ENCODE results near the gene ZSWIM1. TPM values are rescaled to one million over a fixed set of nuclear protein-coding genes. Genes with fewer than 3 reads are reported as not detected.
A peak's percentile ranks its signal among the peaks of the same experiment; 100 is the strongest.

ZSWIM1 gene
- total RNA-seq, 4 donors from 2014 or later: 7.7 to 14.6 (median 10.9) TPM

DNA sequence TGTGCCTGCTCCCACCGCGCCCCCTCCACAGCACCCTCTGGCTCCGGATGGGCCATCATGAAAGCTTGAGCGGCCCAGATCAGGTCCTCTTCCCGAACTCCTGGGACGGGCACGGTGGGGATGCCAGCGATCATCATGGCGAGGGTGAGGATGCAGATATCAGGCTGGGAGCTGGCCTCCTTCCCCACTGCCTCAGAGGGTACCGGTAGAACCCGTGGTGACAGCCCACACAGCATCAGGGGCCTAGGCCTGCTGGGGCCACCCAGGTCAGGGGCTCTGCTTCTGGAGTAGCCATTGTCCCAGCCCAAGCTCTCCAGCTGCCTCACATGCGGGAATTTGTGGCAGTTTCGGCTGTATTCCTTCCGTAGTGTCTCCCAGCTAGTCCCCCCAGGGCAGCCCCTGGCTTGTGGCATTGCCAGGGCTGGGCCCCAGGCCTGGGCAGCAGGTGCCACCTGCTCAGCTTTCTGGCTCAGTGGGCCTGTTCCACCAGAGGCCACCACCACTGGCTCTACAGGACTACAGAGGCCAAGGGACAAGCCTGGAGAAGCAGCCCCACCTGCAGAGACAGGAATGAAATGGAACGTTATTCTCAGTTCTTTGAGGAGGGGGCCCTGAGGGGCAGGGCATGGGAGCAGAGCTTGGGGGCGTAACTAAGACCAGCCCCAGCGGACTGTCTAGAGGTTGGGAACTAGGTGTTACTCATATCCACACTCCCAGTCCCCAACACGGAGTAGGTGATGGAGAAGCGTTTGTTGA, 5.7 kb downstream of the ZSWIM1 start:
- no peak overlapping the region for H3K4me3 ChIP-seq (replicated peaks in 1 of 3)
- peaks cover 9 to 14% of the 10 kb centered on the region in 2 donors for H3K36me3 ChIP-seq
- H3K9me3 ChIP-seq: no peaks in the 10 kb centered on the region
- no peak for DNase-seq
- no peak for TF ChIP-seq POLR2A (IDR thresholded peaks at IDR 0.05)
- TF ChIP-seq, protein P1, sequence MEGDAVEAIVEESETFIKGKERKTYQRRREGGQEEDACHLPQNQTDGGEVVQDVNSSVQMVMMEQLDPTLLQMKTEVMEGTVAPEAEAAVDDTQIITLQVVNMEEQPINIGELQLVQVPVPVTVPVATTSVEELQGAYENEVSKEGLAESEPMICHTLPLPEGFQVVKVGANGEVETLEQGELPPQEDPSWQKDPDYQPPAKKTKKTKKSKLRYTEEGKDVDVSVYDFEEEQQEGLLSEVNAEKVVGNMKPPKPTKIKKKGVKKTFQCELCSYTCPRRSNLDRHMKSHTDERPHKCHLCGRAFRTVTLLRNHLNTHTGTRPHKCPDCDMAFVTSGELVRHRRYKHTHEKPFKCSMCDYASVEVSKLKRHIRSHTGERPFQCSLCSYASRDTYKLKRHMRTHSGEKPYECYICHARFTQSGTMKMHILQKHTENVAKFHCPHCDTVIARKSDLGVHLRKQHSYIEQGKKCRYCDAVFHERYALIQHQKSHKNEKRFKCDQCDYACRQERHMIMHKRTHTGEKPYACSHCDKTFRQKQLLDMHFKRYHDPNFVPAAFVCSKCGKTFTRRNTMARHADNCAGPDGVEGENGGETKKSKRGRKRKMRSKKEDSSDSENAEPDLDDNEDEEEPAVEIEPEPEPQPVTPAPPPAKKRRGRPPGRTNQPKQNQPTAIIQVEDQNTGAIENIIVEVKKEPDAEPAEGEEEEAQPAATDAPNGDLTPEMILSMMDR (IDR thresholded peaks at IDR 0.05): no peak
- intact Hi-C loops (cut with DNase I): no loop called here
- no peak overlapping the region for H3K27ac ChIP-seq
- no peaks in the 10 kb centered on the region for H3K27me3 ChIP-seq
- peaks cover 8 to 23% of the 10 kb centered on the region in 2 donors for H3K4me1 ChIP-seq
- WGBS, 2 donors: 93 to 95% methylated on average over 12 to 15 of the region's 19 CpGs

DNA sequence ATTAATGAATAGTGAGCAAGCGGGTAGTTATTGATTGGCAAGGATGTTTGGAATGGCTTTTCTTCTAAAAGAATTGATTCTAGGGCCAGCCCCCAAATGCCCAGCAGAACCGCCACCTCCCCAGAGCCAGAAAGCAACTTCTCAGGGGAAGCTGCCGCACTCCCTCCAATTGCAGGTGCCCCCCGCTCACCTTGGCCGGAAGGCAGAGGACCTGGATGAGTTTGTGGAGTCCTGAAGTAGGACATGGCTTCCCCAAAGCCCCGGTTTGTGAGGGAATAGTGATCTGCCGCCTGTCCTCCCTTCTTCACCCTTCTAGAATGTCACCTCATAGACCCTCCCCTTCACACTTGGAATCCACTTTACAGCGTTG, 6.3 kb downstream of the ZSWIM1 start, which contains the start of gene SPATA25:
Gene SPATA25, minus strand, starts transcription at position 277 of the 370 bp plus-strand sequence. Its CDS starts 32 bp downstream, at position 245.
- Histone ChIP-seq H3K27me3 (no peaks in the 10 kb centered on the region), H3K9me3 (no peaks in the 10 kb centered on the region), H3K27ac (no peak within 1 kb of the TSS), H3K4me3 (replicated peaks in 1 of 3) (no peak within 1 kb of the TSS), H3K36me3 (peaks cover 9 to 14% of the 10 kb centered on the region in 2 donors), H3K4me1 (peaks cover 10 to 26% of the 10 kb centered on the region in 2 donors)
- intact Hi-C loops (cut with DNase I): no loop called here
- whole genome bisulfite sequencing, 2 donors: 87 to 98% methylated on average over 8 of the region's 8 CpGs
- DNase-seq: no peak
- TF ChIP-seq POLR2A (IDR thresholded peaks at IDR 0.05): no peak
- TF ChIP-seq, protein P1 (IDR thresholded peaks at IDR 0.05): no peak

- no peak for DNase-seq
- TF ChIP-seq, protein P1 (IDR thresholded peaks at IDR 0.05): no peak
- no peak for TF ChIP-seq POLR2A (IDR thresholded peaks at IDR 0.05)
- intact Hi-C loops (cut with DNase I): no loop called here
- Histone ChIP-seq H3K27me3 (no peaks in the 10 kb centered on the region), H3K4me3 (replicated peaks in 1 of 3) (no peak overlapping the region), H3K36me3 (peaks cover 4 to 5% of the 10 kb centered on the region in 2 donors), H3K9me3 (no peaks in the 10 kb centered on the region), H3K27ac (no peak overlapping the region), H3K4me1 (peaks cover 10 to 28% of the 10 kb centered on the region in 2 donors)
- 83 to 96% methylated on average over 2 to 3 of the region's 3 CpGs for whole genome bisulfite sequencing, 2 donors
These were observed 7.7 kb downstream of the ZSWIM1 start for GRCh38 chr20:45888681-45889080.

- Histone ChIP-seq H3K4me3 (replicated peaks in 1 of 3) (peak overlapping the region; percentile 16 to 81 (median 67)), H3K36me3 (peaks cover 0 to 9% of the 10 kb centered on the region in 2 donors), H3K4me1 (peaks cover 10 to 24% of the 10 kb centered on the region in 2 donors), H3K27me3 (no peaks in the 10 kb centered on the region), H3K27ac (peak overlapping the region; percentile 66 to 79 (median 68)), H3K9me3 (no peaks in the 10 kb centered on the region)
- WGBS, 2 donors: 1 to 2% methylated on average over 22 to 32 of the region's 79 CpGs
- peak; percentile 79 to 82 for DNase-seq
- intact Hi-C loops (cut with DNase I): loop anchor here (5.0 kb wide), 1 partner anchor 42 kb away; the partner anchor contains the start of gene PCIF1
- no peak for TF ChIP-seq POLR2A (IDR thresholded peaks at IDR 0.05)
- TF ChIP-seq, protein P1 (IDR thresholded peaks at IDR 0.05): peak; percentile 11 to 61 (median 34)
These were observed 9.3 kb downstream of the ZSWIM1 start for GRCh38 chr20:45890077-45890984.
